Natural killer cell (primary cell): Measurements from ENCODE around the gene RNF111. TPM values are rescaled to one million over a fixed set of nuclear protein-coding genes. Genes with fewer than 3 reads are reported as not detected.
"Not testable (repeated sequence)": the region's sequence is repeated elsewhere in the genome, so short reads cannot be mapped to it uniquely, and the experiment has no call there.

Experiments used
- ATAC-seq, 3 donors: fragments of 150-1000 bp in 2 of 3; fragments of 200-7000 bp in 1 of 3; cut with Tn5 transposase; 1 replicate in 1 of 3; 2 replicates in 2 of 3; pipeline ENCODE4 v1.10.0; 2021; ENCODE audit warnings: mild to moderate bottlenecking in 2 of 3, moderate library complexity in 2 of 3
- DNase-seq, 2 donors: peaks; one replicate each; pipeline versions ENCODE4 v3.0.0 to v3.0.0-alpha.2; 2013 to 2021; ENCODE audit warnings: mixed read lengths in 1 of 2
- H3K27ac ChIP-seq: one replicate; pipeline ENCODE4 v1.5.1; 2013; ENCODE audit warnings: mild to moderate bottlenecking, low read length
- H3K27me3 ChIP-seq: one replicate; pipeline ENCODE4 v1.6.1; 2013; ENCODE audit warnings: low read length; ENCODE audit not compliant: control insufficient read depth, insufficient read depth
- H3K36me3 ChIP-seq: one replicate; pipeline ENCODE4 v1.6.1; 2013; ENCODE audit warnings: low read length; ENCODE audit not compliant: control insufficient read depth, insufficient read depth
- H3K4me1 ChIP-seq: one replicate; pipeline ENCODE4 v1.6.1; 2013; ENCODE audit warnings: low read length; ENCODE audit not compliant: control insufficient read depth, insufficient read depth
- H3K4me3 ChIP-seq: one replicate; pipeline ENCODE4 v1.5.1; 2013; ENCODE audit warnings: low read length
- H3K9me3 ChIP-seq: one replicate; pipeline ENCODE4 v1.6.1; 2013; ENCODE audit warnings: low read length; ENCODE audit not compliant: control insufficient read depth, insufficient read depth
- H3K27ac Mint-ChIP-seq, 2 donors: one replicate each; pipeline ENCODE4 v1.8.0; 2022; ENCODE audit warnings: mild to moderate bottlenecking in 2 of 2, mixed read lengths in 2 of 2, moderate library complexity in 1 of 2
- H3K27me3 Mint-ChIP-seq, 2 donors: one replicate each; pipeline ENCODE4 v1.8.0; 2022; ENCODE audit warnings: low read depth in 2 of 2, mixed read lengths in 2 of 2
- H3K36me3 Mint-ChIP-seq: one replicate; pipeline ENCODE4 v1.8.0; 2022; ENCODE audit warnings: mixed read lengths
- H3K4me1 Mint-ChIP-seq, 2 donors: one replicate each; pipeline ENCODE4 v1.8.0; 2022; ENCODE audit warnings: mixed read lengths in 2 of 2
- H3K4me3 Mint-ChIP-seq: one replicate; pipeline ENCODE4 v1.8.0; 2022; ENCODE audit warnings: mild to moderate bottlenecking, moderate library complexity, mixed read lengths
- H3K9me3 Mint-ChIP-seq, 2 donors: one replicate each; pipeline ENCODE4 v1.8.0; 2022; ENCODE audit warnings: mixed read lengths in 2 of 2
- CTCF ChIP-seq: fragments of 200-600 bp; IDR thresholded peaks from one replicate; pipeline ENCODE4 v1.8.0; 2022; ENCODE audit warnings: antibody characterized with exemption
- whole genome bisulfite sequencing: methylation state at CpG from one replicate; pipeline ENCODE4 v1.1.7; 2013; ENCODE audit warnings: missing lambda C conversion rate; ENCODE audit not compliant: insufficient coverage; 5-methylcytosine and 5-hydroxymethylcytosine counted together
- intact Hi-C: fragments of 100-400 bp; cut with micrococcal nuclease; formaldehyde crosslinking; loops from one replicate; pipeline ENCODE4 v1.14.2; 2022
- total RNA-seq, 4 donors: library from RNA; stranded (reverse); fragments of 120-200 nt in 1 of 4; gene quantifications; one replicate each; pipeline versions ENCODE4 v1.2.3 to v1.2.4, GENCODE V29; 2013 to 2022

RNF111 gene
- total RNA-seq, 3 donors from 2014 or later (not counting 1 experiment from before 2014, with no cell fraction given), result 39.4 to 53.1 (median 46.0) TPM

- Histone ChIP-seq H3K4me3 (no peak overlapping the region), H3K36me3 (peaks cover 5% of the 10 kb centered on the region), H3K4me1 (no peaks in the 10 kb centered on the region), H3K9me3 (no peaks in the 10 kb centered on the region), H3K27me3 (no peaks in the 10 kb centered on the region), H3K27ac (no peak overlapping the region)
- H3K27me3 Mint-ChIP-seq, result no peaks in the 10 kb centered on the region
- intact Hi-C loops, result loop anchor here (1.0 kb wide), 1 partner anchor 158 kb away; no protein-coding TSS in a partner anchor
- peak; percentile 72 to 86 (median 73) for ATAC-seq
- H3K4me1 Mint-ChIP-seq, result no peaks in the 10 kb centered on the region
- no peaks in the 10 kb centered on the region for H3K36me3 Mint-ChIP-seq
- peak; percentile 27 for TF ChIP-seq CTCF
- H3K9me3 Mint-ChIP-seq, result no peaks in the 10 kb centered on the region
- peak; percentile 35 to 72 for DNase-seq
- H3K4me3 Mint-ChIP-seq, result no peak overlapping the region
- 64% methylated on average over 7 of the region's 7 CpGs for WGBS
- H3K27ac Mint-ChIP-seq, result no peak overlapping the region
Measured at GRCh38 chr15:59138243-59138642, 150.8 kb downstream of the RNF111 start.

GRCh38 chr15:59140422-59141226, 153.2 kb downstream of the RNF111 start:
- Histone ChIP-seq H3K4me1 (no peaks in the 10 kb centered on the region), H3K36me3 (peaks cover 5% of the 10 kb centered on the region), H3K4me3 (no peak overlapping the region), H3K27me3 (no peaks in the 10 kb centered on the region), H3K27ac (no peak overlapping the region), H3K9me3 (no peaks in the 10 kb centered on the region)
- DNase-seq, result no peak
- WGBS, result 90% methylated on average over 9 of the region's 9 CpGs
- H3K27ac Mint-ChIP-seq, result no peak overlapping the region
- no peak for ATAC-seq
- H3K36me3 Mint-ChIP-seq, result no peaks in the 10 kb centered on the region
- no peaks in the 10 kb centered on the region for H3K27me3 Mint-ChIP-seq
- no peak overlapping the region for H3K4me3 Mint-ChIP-seq
- no peaks in the 10 kb centered on the region for H3K9me3 Mint-ChIP-seq
- H3K4me1 Mint-ChIP-seq, result no peaks in the 10 kb centered on the region
- no peak for TF ChIP-seq CTCF
- intact Hi-C loops, result no loop called here

- H3K4me1 ChIP-seq, result no peaks in the 10 kb centered on the region
- H3K27ac Mint-ChIP-seq, result no peak overlapping the region
- H3K27ac ChIP-seq, result no peak overlapping the region
- H3K36me3 ChIP-seq, result peaks cover 5% of the 10 kb centered on the region
- no peaks in the 10 kb centered on the region for H3K27me3 ChIP-seq
- intact Hi-C loops, result no loop called here
- ATAC-seq, result no peak
- H3K27me3 Mint-ChIP-seq, result no peaks in the 10 kb centered on the region
- H3K36me3 Mint-ChIP-seq, result no peaks in the 10 kb centered on the region
- 97% methylated on average over 5 of the region's 5 CpGs for WGBS
- no peaks in the 10 kb centered on the region for H3K9me3 Mint-ChIP-seq
- H3K4me3 ChIP-seq, result no peak overlapping the region
- no peak overlapping the region for H3K4me3 Mint-ChIP-seq
- H3K9me3 ChIP-seq, result no peaks in the 10 kb centered on the region
- TF ChIP-seq CTCF, result no peak
- no peak for DNase-seq
- no peaks in the 10 kb centered on the region for H3K4me1 Mint-ChIP-seq
Measured at GRCh38 chr15:59143281-59143680, 155.8 kb downstream of the RNF111 start.

- 91% methylated on average over 6 of the region's 10 CpGs for WGBS
- H3K27ac Mint-ChIP-seq, H3K27ac ChIP-seq, H3K27me3 Mint-ChIP-seq, intact Hi-C loops, DNase-seq, H3K4me1 Mint-ChIP-seq, H3K36me3 Mint-ChIP-seq, H3K4me1 ChIP-seq, H3K36me3 ChIP-seq, H3K4me3 ChIP-seq, H3K27me3 ChIP-seq, H3K4me3 Mint-ChIP-seq, H3K9me3 Mint-ChIP-seq, H3K9me3 ChIP-seq, ATAC-seq: not testable (repeated sequence)
Measured at GRCh38 chr15:59144594-59144993, 157.1 kb downstream of the RNF111 start.

Other genes with a start within 250 kb of the RNF111 start
- 100 to 1,000 TPM; 223 to 297 (median 259) TPM for gene ADAM10, start 238.0 kb upstream of the RNF111 start, total RNA-seq
- gene MINDY2, start 216.4 kb upstream of the RNF111 start, total RNA-seq, result 10 to 100 TPM; 16.3 to 18.7 (median 18.3) TPM
- gene SLTM, start 54.0 kb upstream of the RNF111 start, total RNA-seq, result 100 to 1,000 TPM; 206 to 226 (median 223) TPM
- gene CCNB2, start 117.5 kb downstream of the RNF111 start, total RNA-seq, result 1 to 10 TPM in 2 of 3 donors, under 1 TPM in 1; 0.47 to 1.4 (median 1.1) TPM
- gene LDHAL6B, start 219.2 kb downstream of the RNF111 start, total RNA-seq, result not detected